ENCODE measurements around the gene PAX5. TPM values are rescaled to one million over a fixed set of nuclear protein-coding genes. Genes with fewer than 3 reads are reported as not detected.

Gene PAX5
- total RNA-seq, 2 experiments from 2014 or later, result 2.2 to 2.4 TPM

DNA sequence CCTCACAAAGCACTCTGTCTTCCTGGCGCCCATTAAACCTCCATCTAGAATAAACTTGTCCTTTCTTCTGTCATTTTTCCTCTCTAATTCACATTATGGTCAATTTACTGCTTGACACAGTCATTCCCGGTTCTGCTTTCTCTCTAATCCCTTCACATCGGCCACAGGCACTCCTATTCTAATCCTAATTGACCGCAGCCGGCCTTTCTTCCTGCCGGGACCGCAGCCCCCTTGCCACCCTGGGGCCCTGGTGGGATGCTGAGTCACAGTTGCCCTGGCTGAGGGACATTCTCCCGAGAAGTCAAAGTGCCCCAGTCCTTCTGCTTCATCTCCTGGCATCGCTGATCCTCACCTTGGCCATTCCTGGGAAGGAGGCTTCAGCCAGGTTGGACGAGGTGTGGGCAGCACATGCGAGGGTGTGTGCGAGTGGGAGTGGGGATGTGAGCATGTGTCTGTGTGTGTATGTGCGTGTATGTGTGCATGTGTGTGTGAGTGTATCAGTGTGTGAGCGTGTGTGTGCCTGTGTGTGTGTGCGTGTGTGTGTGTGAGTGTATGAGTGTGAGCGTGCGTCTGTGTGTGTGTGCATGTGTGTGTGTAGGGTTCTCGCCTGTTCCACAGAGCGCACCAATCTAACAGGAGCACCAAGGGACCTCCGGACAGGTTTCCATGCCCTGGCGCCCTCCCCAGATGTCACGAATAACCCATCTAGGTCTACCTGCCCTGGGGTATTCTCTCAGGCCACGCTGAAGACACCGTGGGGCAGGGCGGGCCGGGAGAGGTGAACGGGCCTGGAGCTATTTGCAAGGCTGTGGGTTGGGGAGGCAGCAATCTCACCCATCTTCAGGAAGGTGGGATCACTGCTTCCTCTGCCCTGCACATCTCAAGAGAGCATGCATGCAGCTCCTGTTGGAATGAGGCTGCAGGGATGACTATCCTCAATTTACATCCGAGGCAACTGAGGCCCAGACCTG lies 191.2 kb downstream of the PAX5 start:
- H3K9me3 Mint-ChIP-seq, result no peaks in the 10 kb centered on the region
- no peaks in the 10 kb centered on the region for H3K4me1 Mint-ChIP-seq
- no peak for DNase-seq
- H3K27ac Mint-ChIP-seq, result no peak overlapping the region
- H3K4me3 Mint-ChIP-seq, result no peak overlapping the region
- H3K27me3 Mint-ChIP-seq, result no peaks in the 10 kb centered on the region
- H3K36me3 Mint-ChIP-seq, result no peaks in the 10 kb centered on the region

GRCh38 chr9:36840898-36841536 lies 193.1 kb downstream of the PAX5 start:
- no peak for DNase-seq
- H3K9me3 Mint-ChIP-seq, result no peaks in the 10 kb centered on the region
- H3K27ac Mint-ChIP-seq, result no peak overlapping the region
- no peaks in the 10 kb centered on the region for H3K4me1 Mint-ChIP-seq
- no peaks in the 10 kb centered on the region for H3K36me3 Mint-ChIP-seq
- H3K27me3 Mint-ChIP-seq, result no peaks in the 10 kb centered on the region
- no peak overlapping the region for H3K4me3 Mint-ChIP-seq

DNA sequence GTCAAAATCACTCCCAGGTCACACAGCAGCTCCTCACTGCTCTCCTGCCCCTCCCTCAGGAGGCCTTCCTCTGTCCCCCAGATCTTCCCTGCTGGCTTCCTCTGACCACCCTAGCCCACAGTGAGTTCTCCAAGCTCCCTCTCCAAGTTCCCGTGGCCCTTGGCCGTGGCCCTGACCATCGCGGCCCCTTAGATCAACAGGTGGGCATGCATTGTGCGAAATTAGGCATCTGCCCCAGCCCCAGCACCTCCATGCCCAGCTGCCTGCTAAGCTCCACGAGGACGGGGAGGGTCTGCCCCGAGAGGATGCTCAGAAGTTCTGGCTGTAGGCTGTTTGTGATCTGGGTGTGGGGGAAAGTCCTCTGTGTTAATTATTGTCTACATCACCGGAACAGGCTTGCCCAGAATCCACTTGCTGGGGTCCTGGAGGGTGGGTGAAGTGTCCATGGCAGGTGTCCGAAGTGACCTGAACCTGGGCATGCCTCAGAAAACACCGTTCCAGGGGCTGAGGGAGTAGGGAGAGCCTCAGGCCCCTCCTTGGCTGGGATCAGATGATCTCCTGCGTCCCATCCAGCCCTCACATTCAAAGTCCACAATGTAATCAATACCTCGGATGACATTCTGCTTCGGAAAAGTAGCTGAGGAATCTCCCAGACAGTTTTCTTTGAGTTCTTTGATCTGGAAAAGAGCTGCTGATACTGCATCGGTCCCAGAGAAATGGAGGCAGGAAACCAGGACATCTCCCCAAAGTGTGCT lies 194.8 kb downstream of the PAX5 start:
- Mint-ChIP-seq H3K9me3 (no peaks in the 10 kb centered on the region), H3K4me1 (no peaks in the 10 kb centered on the region), H3K36me3 (no peaks in the 10 kb centered on the region), H3K4me3 (no peak overlapping the region), H3K27ac (no peak overlapping the region), H3K27me3 (no peaks in the 10 kb centered on the region)
- DNase-seq, result no peak

- Mint-ChIP-seq H3K4me1 (no peaks in the 10 kb centered on the region), H3K9me3 (no peaks in the 10 kb centered on the region), H3K27ac (no peak overlapping the region), H3K36me3 (no peaks in the 10 kb centered on the region), H3K4me3 (no peak overlapping the region), H3K27me3 (no peaks in the 10 kb centered on the region)
- no peak for DNase-seq
Observed at GRCh38 chr9:36837431-36838405, 196.3 kb downstream of the PAX5 start.

- DNase-seq, result no peak
- Mint-ChIP-seq H3K27me3 (no peaks in the 10 kb centered on the region), H3K4me3 (no peak overlapping the region), H3K27ac (no peak overlapping the region), H3K4me1 (no peaks in the 10 kb centered on the region), H3K36me3 (no peaks in the 10 kb centered on the region), H3K9me3 (no peaks in the 10 kb centered on the region)
Observed at GRCh38 chr9:36836486-36836885, 197.6 kb downstream of the PAX5 start.

DNA sequence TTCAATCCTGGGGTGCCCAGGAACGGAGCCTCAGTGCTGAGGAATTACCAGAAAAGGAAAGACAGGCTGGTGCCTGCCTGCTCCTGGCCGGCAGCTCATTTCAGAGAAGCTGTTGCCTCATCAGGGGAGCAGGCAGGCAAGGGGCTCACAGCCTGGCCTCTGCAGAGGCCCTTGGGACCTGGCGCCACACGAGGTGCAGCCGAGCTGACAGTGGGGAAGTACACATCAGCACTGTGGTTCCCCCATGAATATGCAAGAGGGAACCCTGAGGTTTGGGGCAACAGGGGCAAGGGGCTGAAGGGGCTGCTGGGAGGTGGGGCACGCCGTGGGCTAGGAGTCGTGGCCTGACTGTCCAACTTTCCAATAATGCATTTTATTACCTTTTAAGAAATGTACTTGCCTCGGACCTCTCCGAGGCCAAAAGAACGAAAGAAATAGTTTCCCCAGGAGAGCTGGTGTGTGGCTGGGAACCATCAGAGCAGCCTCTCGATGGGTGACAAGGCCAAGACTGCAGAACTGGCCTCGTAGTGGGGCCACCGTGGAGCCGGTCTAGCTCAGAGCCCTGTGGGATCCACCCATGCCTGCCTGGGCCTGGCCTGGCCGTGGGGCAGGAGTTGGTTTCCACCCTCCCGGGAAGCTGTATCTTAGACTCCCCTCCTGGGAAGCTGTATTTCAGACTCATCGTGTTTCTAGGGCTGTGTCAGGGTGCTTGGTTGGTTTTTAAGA lies 198.6 kb downstream of the PAX5 start:
- H3K9me3 Mint-ChIP-seq, result no peaks in the 10 kb centered on the region
- DNase-seq, result no peak

GRCh38 chr9:36834736-36835135 lies 199.3 kb downstream of the PAX5 start:
- no peak overlapping the region for H3K4me3 Mint-ChIP-seq
- H3K27ac Mint-ChIP-seq, result no peak overlapping the region
- no peaks in the 10 kb centered on the region for H3K36me3 Mint-ChIP-seq
- H3K27me3 Mint-ChIP-seq, result peaks cover 4% of the 10 kb centered on the region
- no peaks in the 10 kb centered on the region for H3K9me3 Mint-ChIP-seq
- DNase-seq, result no peak
- H3K4me1 Mint-ChIP-seq, result no peaks in the 10 kb centered on the region

More for the DNA sequence above, 198.6 kb downstream of the PAX5 start:
- no peaks in the 10 kb centered on the region for H3K27me3 Mint-ChIP-seq
- H3K4me3 Mint-ChIP-seq, result no peak overlapping the region
- H3K36me3 Mint-ChIP-seq, result no peaks in the 10 kb centered on the region
- H3K4me1 Mint-ChIP-seq, result no peaks in the 10 kb centered on the region
- H3K27ac Mint-ChIP-seq, result no peak overlapping the region

- peaks cover 5% of the 10 kb centered on the region for H3K27me3 Mint-ChIP-seq
- H3K36me3 Mint-ChIP-seq, result no peaks in the 10 kb centered on the region
- H3K9me3 Mint-ChIP-seq, result no peaks in the 10 kb centered on the region
- no peaks in the 10 kb centered on the region for H3K4me1 Mint-ChIP-seq
- H3K4me3 Mint-ChIP-seq, result no peak overlapping the region
- H3K27ac Mint-ChIP-seq, result no peak overlapping the region
- no peak for DNase-seq
Observed at GRCh38 chr9:36833954-36834353, 200.1 kb downstream of the PAX5 start.

DNA sequence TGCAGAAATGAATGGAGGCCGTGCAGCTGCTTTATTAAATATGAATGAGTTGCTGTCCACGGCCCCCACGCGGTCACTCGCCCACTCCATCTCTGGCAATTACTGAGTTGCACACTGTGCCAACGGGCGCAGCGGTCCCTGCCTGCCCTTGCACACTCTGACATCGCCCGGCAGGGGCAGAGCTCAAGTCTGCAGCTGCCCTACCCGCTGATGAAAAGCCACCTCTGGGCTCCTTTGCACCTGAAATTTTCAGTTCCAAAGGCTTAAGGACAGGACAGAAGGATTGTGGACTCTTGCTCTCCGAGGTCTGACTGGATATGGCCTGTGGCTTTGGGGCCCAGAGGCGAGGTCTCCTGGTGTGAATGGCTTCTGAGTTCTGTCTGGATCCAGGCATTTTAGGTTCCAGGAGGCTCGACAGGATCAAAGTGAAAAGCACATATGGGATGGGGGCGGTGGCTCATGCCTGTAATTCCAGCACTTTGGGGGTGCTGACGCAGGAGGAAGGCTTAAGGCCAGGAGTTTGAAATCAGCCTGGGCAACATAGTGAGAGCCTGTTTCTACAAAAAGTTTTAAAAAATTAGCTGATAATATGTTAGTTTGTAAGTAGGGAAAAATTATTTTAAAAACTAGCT lies 201.8 kb downstream of the PAX5 start:
- no peak for DNase-seq
- Mint-ChIP-seq H3K4me1 (no peaks in the 10 kb centered on the region), H3K4me3 (no peak overlapping the region), H3K9me3 (no peaks in the 10 kb centered on the region), H3K36me3 (no peaks in the 10 kb centered on the region), H3K27ac (no peak overlapping the region), H3K27me3 (peaks cover 5% of the 10 kb centered on the region)

DNA sequence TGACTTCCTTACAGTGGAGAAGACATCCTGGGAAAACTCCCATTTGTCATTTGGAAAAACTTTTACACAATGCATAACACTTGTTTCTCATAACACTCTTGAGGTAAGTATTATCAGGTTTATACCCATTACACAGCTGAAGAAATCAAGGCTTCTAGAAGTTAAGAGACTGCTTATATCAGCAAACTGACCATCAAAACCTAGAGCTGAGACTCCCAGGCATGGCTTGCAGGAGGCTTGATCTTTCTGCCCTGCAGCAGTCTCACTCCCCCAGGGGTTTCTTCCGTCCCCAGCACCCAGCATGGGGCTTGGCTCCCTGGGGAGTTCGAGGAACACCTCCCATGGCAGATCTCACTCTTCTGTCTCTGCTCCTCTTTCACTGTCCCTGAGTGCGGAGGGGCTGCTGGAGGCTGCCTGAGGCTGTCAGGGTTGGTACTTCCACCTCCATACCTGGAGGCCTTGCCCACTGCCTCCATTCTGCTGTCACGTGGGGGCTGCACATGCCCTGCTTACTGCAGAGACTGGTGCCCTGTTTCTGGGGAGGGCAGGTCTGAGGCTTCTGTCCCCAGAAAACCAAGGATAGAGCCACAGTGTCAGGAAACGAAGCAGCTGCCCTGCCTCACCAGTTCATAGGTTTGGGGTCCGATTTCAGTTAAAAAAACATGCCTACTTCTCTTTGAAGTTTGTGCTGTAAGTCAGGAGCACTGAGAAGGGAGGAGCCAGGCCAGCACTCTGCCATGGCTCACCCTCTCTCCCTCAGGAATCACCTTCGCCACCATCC lies 202.5 kb downstream of the PAX5 start:
- Mint-ChIP-seq H3K36me3 (no peaks in the 10 kb centered on the region), H3K9me3 (no peaks in the 10 kb centered on the region), H3K4me1 (no peaks in the 10 kb centered on the region), H3K27me3 (peaks cover 5% of the 10 kb centered on the region), H3K4me3 (no peak overlapping the region), H3K27ac (no peak overlapping the region)
- DNase-seq, result no peak

- H3K27me3 Mint-ChIP-seq, result peaks cover 5% of the 10 kb centered on the region
Observed at GRCh38 chr9:36828611-36829013, 205.5 kb downstream of the PAX5 start.

DNA sequence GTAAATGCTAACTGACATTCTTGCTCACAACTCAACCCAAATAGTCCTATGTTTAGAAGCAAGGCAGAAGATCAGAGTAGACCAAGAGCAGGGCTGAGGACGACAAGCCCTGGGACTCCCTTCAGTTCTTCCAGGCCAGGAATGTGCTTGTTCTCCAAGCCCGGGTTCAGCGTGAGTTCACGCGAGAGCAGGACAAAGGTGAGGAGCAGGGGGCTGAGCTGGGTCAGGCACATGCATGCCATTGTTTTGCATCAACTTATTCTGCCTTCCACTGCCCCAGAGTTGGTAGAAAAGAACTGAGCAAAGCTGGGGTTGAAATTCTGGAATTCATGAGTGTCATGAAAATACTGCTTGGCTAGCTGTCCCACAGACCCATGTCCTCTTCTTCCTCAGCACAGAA lies 206.5 kb downstream of the PAX5 start:
- Mint-ChIP-seq H3K27me3 (peaks cover 5% of the 10 kb centered on the region), H3K27ac (no peak overlapping the region), H3K4me3 (no peak overlapping the region)

More at GRCh38 chr9:36828611-36829013, 205.5 kb downstream of the PAX5 start:
- H3K36me3 Mint-ChIP-seq, result no peaks in the 10 kb centered on the region
- H3K4me1 Mint-ChIP-seq, result no peaks in the 10 kb centered on the region
- no peak overlapping the region for H3K4me3 Mint-ChIP-seq
- no peaks in the 10 kb centered on the region for H3K9me3 Mint-ChIP-seq
- DNase-seq, result no peak
- H3K27ac Mint-ChIP-seq, result no peak overlapping the region

GRCh38 chr9:36826581-36826980 lies 207.5 kb downstream of the PAX5 start:
- H3K27me3 Mint-ChIP-seq, result peaks cover 5% of the 10 kb centered on the region
- no peaks in the 10 kb centered on the region for H3K9me3 Mint-ChIP-seq
- no peak overlapping the region for H3K4me3 Mint-ChIP-seq

More for the DNA sequence above, 206.5 kb downstream of the PAX5 start:
- DNase-seq, result no peak
- Mint-ChIP-seq H3K9me3 (no peaks in the 10 kb centered on the region), H3K36me3 (no peaks in the 10 kb centered on the region), H3K4me1 (no peaks in the 10 kb centered on the region)

More at GRCh38 chr9:36826581-36826980, 207.5 kb downstream of the PAX5 start:
- H3K4me1 Mint-ChIP-seq, result no peaks in the 10 kb centered on the region
- H3K27ac Mint-ChIP-seq, result no peak overlapping the region
- H3K36me3 Mint-ChIP-seq, result no peaks in the 10 kb centered on the region
- DNase-seq, result no peak
